ENCODE measurements around the gene SMYD3.

GRCh38 chr1:246270236-246270635 is 236.8 kb downstream of the SMYD3 start:
- TF ChIP-seq, protein P1, sequence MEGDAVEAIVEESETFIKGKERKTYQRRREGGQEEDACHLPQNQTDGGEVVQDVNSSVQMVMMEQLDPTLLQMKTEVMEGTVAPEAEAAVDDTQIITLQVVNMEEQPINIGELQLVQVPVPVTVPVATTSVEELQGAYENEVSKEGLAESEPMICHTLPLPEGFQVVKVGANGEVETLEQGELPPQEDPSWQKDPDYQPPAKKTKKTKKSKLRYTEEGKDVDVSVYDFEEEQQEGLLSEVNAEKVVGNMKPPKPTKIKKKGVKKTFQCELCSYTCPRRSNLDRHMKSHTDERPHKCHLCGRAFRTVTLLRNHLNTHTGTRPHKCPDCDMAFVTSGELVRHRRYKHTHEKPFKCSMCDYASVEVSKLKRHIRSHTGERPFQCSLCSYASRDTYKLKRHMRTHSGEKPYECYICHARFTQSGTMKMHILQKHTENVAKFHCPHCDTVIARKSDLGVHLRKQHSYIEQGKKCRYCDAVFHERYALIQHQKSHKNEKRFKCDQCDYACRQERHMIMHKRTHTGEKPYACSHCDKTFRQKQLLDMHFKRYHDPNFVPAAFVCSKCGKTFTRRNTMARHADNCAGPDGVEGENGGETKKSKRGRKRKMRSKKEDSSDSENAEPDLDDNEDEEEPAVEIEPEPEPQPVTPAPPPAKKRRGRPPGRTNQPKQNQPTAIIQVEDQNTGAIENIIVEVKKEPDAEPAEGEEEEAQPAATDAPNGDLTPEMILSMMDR (conservative IDR thresholded peaks at IDR 0.05), result no peak
- no peak for TF ChIP-seq EZH2 (IDR thresholded peaks at IDR 0.05; ENCODE audit: low read depth)
